Left kidney (tissue), 1 donor: ENCODE data around the gene TLE7. TPM values are rescaled to one million over a fixed set of nuclear protein-coding genes. Genes with fewer than 3 reads are reported as not detected.

Source experiments
- polyA plus RNA-seq: library from polyadenylated mRNA; unstranded; fragments of 120-200 nt; gene quantifications from one replicate; pipeline ENCODE4 v1.2.1, GENCODE V29; 2013; ENCODE audit not compliant: insufficient read length

TLE7 gene
- polyA plus RNA-seq, 1 donor: not detected

Other genes with a start within 250 kb of the TLE7 start
- gene HYDIN, start 211.3 kb downstream of the TLE7 start, polyA plus RNA-seq: 18.6 TPM
- gene CMTR2, start 152.7 kb downstream of the TLE7 start, polyA plus RNA-seq: 74.4 TPM
- 0.47 TPM for gene CALB2, start 83.3 kb downstream of the TLE7 start, polyA plus RNA-seq
- gene ZNF23, start 20.2 kb upstream of the TLE7 start, polyA plus RNA-seq: 18.1 TPM
- 15.6 TPM for gene ZNF19, start 47.3 kb upstream of the TLE7 start, polyA plus RNA-seq
- gene CHST4, start 84.4 kb upstream of the TLE7 start, polyA plus RNA-seq: 0.55 TPM
- 0.17 TPM for gene TAT, start 135.0 kb upstream of the TLE7 start, polyA plus RNA-seq
- gene MARVELD3, start 184.1 kb upstream of the TLE7 start, polyA plus RNA-seq: 17.0 TPM